Fibroblast of lung (primary cell): ENCODE data around the gene TCF12. TPM values are rescaled to one million over a fixed set of nuclear protein-coding genes. Genes with fewer than 3 reads are reported as not detected.
"Not testable (repeated sequence)": the region's sequence is repeated elsewhere in the genome, so short reads cannot be mapped to it uniquely, and the experiment has no call there.

Experiments used
- DNase-seq, 2 donors: peaks; one replicate each; pipeline versions ENCODE4 v3.0.0 to v3.0.0-alpha.2; 2010; ENCODE audit warnings: low read depth in 2 of 2
- H2AFZ ChIP-seq: 2 replicates; pipeline ENCODE4 v1.5.1; 2012; ENCODE audit warnings: low read length, control low read depth, inconsistent platforms
- H3K27ac ChIP-seq: 2 replicates; pipeline ENCODE4 v1.5.1; 2011; ENCODE audit warnings: low read length, control low read depth; ENCODE audit not compliant: insufficient read depth
- H3K27me3 ChIP-seq: 2 replicates; pipeline ENCODE4 v1.5.1; 2011; ENCODE audit warnings: mild to moderate bottlenecking, low read length; ENCODE audit not compliant: control insufficient read depth, insufficient read depth
- H3K36me3 ChIP-seq: 2 replicates; pipeline ENCODE4 v1.5.1; 2011; ENCODE audit warnings: low read length; ENCODE audit not compliant: control insufficient read depth, insufficient read depth
- H3K4me1 ChIP-seq: 2 replicates; pipeline ENCODE4 v1.5.1; 2011; ENCODE audit warnings: low read length; ENCODE audit not compliant: control insufficient read depth, insufficient read depth; ENCODE audit errors: extremely low read depth
- H3K4me2 ChIP-seq: 2 replicates; pipeline ENCODE4 v1.5.1; 2011; ENCODE audit warnings: low read length, control low read depth; ENCODE audit not compliant: insufficient read depth; ENCODE audit errors: extremely low read depth
- H3K4me3 ChIP-seq, 4 experiments: fragments of 200-600 bp in 1 of 4; sonication (generic) in 1 of 4; replicated peaks in 1 of 4; 2 replicates each; pipeline ENCODE4 v1.5.1; 2011 to 2016; ENCODE audit warnings: low read length in 4 of 4, low read depth in 3 of 4, mild to moderate bottlenecking in 3 of 4, control low read depth in 2 of 4, inconsistent platforms in 1 of 4, mixed read lengths in 1 of 4; ENCODE audit not compliant: insufficient read depth in 1 of 4; ENCODE audit errors: control extremely low read depth in 1 of 4
- H3K79me2 ChIP-seq: 2 replicates; pipeline ENCODE4 v1.5.1; 2012; ENCODE audit warnings: mild to moderate bottlenecking, low read length, inconsistent platforms; ENCODE audit not compliant: control insufficient read depth, insufficient read depth
- H3K9ac ChIP-seq: 2 replicates; pipeline ENCODE4 v1.5.1; 2011; ENCODE audit warnings: mild to moderate bottlenecking, low read length, control low read depth; ENCODE audit not compliant: insufficient read depth
- H3K9me3 ChIP-seq: 2 replicates; pipeline ENCODE4 v1.5.1; 2012; ENCODE audit warnings: low read depth, low read length; ENCODE audit not compliant: control insufficient read depth, insufficient read depth
- H4K20me1 ChIP-seq: 2 replicates; pipeline ENCODE4 v1.5.1; 2011; ENCODE audit warnings: low read length; ENCODE audit not compliant: control insufficient read depth, insufficient read depth; ENCODE audit errors: extremely low read depth
- EZH2 ChIP-seq: IDR thresholded peaks from 2 replicates; pipeline ENCODE4 v1.5.1; 2012; ENCODE audit warnings: low read length, control low read depth, mild to moderate bottlenecking; ENCODE audit errors: missing control alignments
- polyA plus RNA-seq, 2 donors: library from polyadenylated mRNA; depleted of rRNA in 1 of 2; stranded (reverse) in 1 of 2; unstranded in 1 of 2; fragments of >200 nt; gene quantifications; 2 replicates each; pipeline ENCODE4 v1.2.1, GENCODE V29; 2011 to 2012; ENCODE audit warnings: missing spikeins in 1 of 2
- total RNA-seq: library from RNA; depleted of rRNA; stranded (reverse); fragments of >200 nt; gene quantifications from 2 replicates; pipeline ENCODE4 v1.2.1, GENCODE V29; 2014
- TF ChIP-seq, protein P1 (sequence below), 2 donors: IDR thresholded peaks in 1 of 2; conservative IDR thresholded peaks in 1 of 2; 1 replicate in 1 of 2; 2 replicates in 1 of 2; pipeline ENCODE4 v1.5.1; 2011 to 2012; ENCODE audit warnings: low read length in 2 of 2, control low read depth in 1 of 2, inconsistent platforms in 1 of 2, low read depth in 1 of 2, mild to moderate bottlenecking in 1 of 2

The TCF12 gene
- total and polyA plus RNA-seq, 2 donors (not counting 1 experiment from before 2014, with no cell fraction given) = 105 to 232 TPM

DNA sequence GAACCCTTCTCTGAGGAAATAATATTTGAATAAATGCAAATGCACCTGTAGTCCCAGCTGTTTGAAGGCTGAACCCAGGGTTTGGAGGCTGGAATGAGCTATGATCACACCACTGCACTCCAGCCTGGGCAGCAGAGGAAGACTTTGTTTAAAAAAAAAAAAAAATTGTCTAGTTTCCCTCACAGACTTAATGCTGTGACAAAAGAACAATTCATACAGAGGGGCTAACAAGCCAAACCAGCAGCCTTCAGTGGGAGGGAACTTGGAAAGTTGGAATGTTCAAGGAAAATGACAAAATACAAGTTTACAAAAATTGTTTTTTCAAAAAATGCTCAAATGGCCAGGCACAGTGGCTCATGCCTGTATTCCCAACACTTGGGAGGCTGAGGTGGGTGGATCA lies 229.8 kb downstream of the TCF12 start:
- Histone ChIP-seq H3K4me3 (no peak overlapping the region), H3K79me2 (no peaks in the 10 kb centered on the region), H3K36me3 (no peaks in the 10 kb centered on the region), H3K9me3 (no peaks in the 10 kb centered on the region), H3K9ac (no peak overlapping the region), H3K27ac (no peak overlapping the region), H2AFZ (no peak overlapping the region), H3K4me1 (peaks cover 8% of the 10 kb centered on the region), H3K27me3 (no peaks in the 10 kb centered on the region), H3K4me2 (no peak overlapping the region), H4K20me1 (no peaks in the 10 kb centered on the region)
- DNase-seq = no peak
- TF ChIP-seq, protein P1, sequence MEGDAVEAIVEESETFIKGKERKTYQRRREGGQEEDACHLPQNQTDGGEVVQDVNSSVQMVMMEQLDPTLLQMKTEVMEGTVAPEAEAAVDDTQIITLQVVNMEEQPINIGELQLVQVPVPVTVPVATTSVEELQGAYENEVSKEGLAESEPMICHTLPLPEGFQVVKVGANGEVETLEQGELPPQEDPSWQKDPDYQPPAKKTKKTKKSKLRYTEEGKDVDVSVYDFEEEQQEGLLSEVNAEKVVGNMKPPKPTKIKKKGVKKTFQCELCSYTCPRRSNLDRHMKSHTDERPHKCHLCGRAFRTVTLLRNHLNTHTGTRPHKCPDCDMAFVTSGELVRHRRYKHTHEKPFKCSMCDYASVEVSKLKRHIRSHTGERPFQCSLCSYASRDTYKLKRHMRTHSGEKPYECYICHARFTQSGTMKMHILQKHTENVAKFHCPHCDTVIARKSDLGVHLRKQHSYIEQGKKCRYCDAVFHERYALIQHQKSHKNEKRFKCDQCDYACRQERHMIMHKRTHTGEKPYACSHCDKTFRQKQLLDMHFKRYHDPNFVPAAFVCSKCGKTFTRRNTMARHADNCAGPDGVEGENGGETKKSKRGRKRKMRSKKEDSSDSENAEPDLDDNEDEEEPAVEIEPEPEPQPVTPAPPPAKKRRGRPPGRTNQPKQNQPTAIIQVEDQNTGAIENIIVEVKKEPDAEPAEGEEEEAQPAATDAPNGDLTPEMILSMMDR (conservative IDR thresholded peaks at IDR 0.05 in 1 of 2, IDR thresholded peaks at IDR 0.05 in 1 of 2; ENCODE audit: low read depth in 1 of 2, low read length in 2 of 2) = no peak
- no peak for TF ChIP-seq EZH2

DNA sequence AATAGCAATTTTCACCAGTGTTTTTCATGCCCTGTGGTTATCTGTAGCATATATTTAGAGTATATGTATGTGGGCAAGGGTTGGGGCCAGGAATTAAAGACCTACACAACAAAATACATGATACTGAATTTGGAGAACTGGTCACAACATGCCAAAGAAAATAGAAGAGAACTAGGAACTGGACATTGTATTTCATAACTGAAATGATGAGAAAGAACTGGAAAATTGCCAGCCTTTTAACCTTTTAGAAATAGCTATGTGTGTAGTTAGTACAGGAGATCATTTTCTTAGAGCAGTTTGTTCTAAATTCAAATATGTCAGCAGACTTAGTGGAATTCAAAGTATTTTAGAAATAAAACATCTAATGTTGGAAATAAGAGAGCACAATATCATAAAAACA lies 230.8 kb downstream of the TCF12 start:
- H3K4me2 ChIP-seq = no peak overlapping the region
- H3K4me3 ChIP-seq = no peak overlapping the region
- DNase-seq = peak; percentile 38 to 68
- H3K9ac ChIP-seq = no peak overlapping the region
- no peak for TF ChIP-seq EZH2
- TF ChIP-seq, protein P1 (conservative IDR thresholded peaks at IDR 0.05 in 1 of 2, IDR thresholded peaks at IDR 0.05 in 1 of 2; ENCODE audit: low read depth in 1 of 2, low read length in 2 of 2) = no peak
- H4K20me1 ChIP-seq = no peaks in the 10 kb centered on the region
- H3K4me1 ChIP-seq = peaks cover 8% of the 10 kb centered on the region
- H3K36me3 ChIP-seq = no peaks in the 10 kb centered on the region
- H2AFZ ChIP-seq = no peak overlapping the region
- H3K27ac ChIP-seq = no peak overlapping the region
- no peaks in the 10 kb centered on the region for H3K79me2 ChIP-seq
- H3K27me3 ChIP-seq = no peaks in the 10 kb centered on the region
- no peaks in the 10 kb centered on the region for H3K9me3 ChIP-seq

DNA sequence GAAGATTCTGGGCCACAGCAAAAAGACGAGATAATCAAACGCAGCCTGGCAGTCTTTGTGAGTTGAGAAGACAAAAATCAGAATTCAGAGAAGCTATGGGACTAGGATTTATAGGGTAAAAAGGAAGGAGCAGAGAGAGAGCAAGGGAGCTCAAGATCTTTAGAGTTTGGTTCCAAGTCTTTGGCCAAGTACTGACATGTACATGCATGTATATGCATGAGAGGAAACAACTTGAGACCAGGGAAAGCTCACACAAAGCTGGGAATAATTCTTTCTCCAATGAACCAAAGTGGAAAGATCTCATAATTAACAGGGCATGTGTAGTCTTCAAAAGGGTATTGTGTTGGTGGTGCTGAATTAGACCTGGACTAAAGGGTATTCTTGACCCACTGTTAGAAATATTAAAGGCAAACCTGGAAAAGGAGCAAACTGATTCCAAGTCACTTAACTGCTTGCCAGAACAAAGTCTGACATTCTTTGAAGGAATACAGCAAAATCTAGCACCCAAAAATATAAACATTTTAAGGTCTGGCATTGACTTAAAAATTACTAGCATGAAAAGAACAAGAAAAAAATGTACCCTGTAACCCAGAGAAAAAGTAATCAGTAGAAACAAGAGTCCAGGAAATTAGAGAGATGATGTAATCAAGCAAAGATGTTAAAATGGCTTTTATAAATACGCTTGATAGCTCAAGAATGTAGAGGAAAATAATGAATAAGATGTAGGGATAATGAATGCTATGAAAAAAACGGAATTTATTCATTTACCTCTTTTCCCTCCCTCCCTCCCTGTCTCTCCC lies 231.8 kb downstream of the TCF12 start:
- no peak overlapping the region for H3K27ac ChIP-seq
- H3K9ac ChIP-seq = no peak overlapping the region
- H3K27me3 ChIP-seq = no peaks in the 10 kb centered on the region
- H2AFZ ChIP-seq = no peak overlapping the region
- H3K9me3 ChIP-seq = no peaks in the 10 kb centered on the region
- no peaks in the 10 kb centered on the region for H3K36me3 ChIP-seq
- H3K4me1 ChIP-seq = peaks cover 8% of the 10 kb centered on the region
- H3K4me3 ChIP-seq = no peak overlapping the region
- TF ChIP-seq, protein P1 (conservative IDR thresholded peaks at IDR 0.05 in 1 of 2, IDR thresholded peaks at IDR 0.05 in 1 of 2; ENCODE audit: low read depth in 1 of 2, low read length in 2 of 2) = no peak
- TF ChIP-seq EZH2 = no peak
- H3K4me2 ChIP-seq = peak overlapping the region; percentile 4
- H4K20me1 ChIP-seq = no peaks in the 10 kb centered on the region
- DNase-seq = peak; percentile 67 to 82
- H3K79me2 ChIP-seq = no peaks in the 10 kb centered on the region

DNA sequence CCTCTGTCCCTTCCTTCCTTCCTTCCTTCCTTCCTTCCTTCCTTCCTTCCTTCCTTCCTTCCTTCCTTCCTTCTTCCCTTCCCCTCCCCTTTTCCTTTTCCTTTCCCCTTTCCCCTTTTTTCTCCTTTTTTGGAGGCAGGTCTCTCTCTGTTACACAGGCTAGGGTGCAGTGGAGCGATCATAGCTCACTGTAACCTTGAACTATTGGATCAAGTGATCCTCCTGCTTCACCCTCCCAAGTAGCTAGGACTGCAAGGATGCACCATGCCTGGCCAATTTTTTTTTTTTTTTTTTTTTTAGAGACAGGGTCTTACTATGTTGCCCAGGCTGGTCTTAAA lies 232.4 kb downstream of the TCF12 start:
- not testable (repeated sequence) for H3K79me2 ChIP-seq, H3K4me1 ChIP-seq, H3K9me3 ChIP-seq, H2AFZ ChIP-seq, H3K9ac ChIP-seq, H3K27me3 ChIP-seq, H4K20me1 ChIP-seq, H3K4me3 ChIP-seq, H3K36me3 ChIP-seq, H3K4me2 ChIP-seq, DNase-seq, H3K27ac ChIP-seq
